Liver (tissue), 9 donors: ENCODE measurements around the gene SCN4A. TPM values are rescaled to one million over a fixed set of nuclear protein-coding genes. Genes with fewer than 3 reads are reported as not detected.

Source experiments
- DNase-seq: peaks from one replicate; pipeline ENCODE4 v3.0.0-alpha.2; 2017; ENCODE audit warnings: low spot score
- H3K27ac ChIP-seq, 2 donors: one replicate each; pipeline ENCODE4 v1.7.0; 2013; ENCODE audit warnings: inconsistent platforms in 2 of 2, low read length in 2 of 2, control low read depth in 1 of 2, low read depth in 1 of 2, mild to moderate bottlenecking in 1 of 2
- H3K27me3 ChIP-seq, 4 donors: one replicate each; pipeline versions ENCODE4 v1.6.1 to v1.7.0; 2013; ENCODE audit warnings: low read length in 3 of 4, inconsistent platforms in 1 of 4, mild to moderate bottlenecking in 1 of 4, moderate library complexity in 1 of 4; ENCODE audit not compliant: control insufficient read depth in 4 of 4, insufficient read depth in 4 of 4
- H3K36me3 ChIP-seq, 4 donors: one replicate each; pipeline versions ENCODE4 v1.6.1 to v1.7.0; 2013; ENCODE audit warnings: low read length in 3 of 4, mild to moderate bottlenecking in 3 of 4, low read depth in 1 of 4, moderate library complexity in 1 of 4; ENCODE audit not compliant: control insufficient read depth in 4 of 4, insufficient read depth in 3 of 4
- H3K4me1 ChIP-seq, 4 donors: one replicate each; pipeline versions ENCODE4 v1.6.1 to v1.7.0; 2013; ENCODE audit warnings: low read length in 3 of 4, mild to moderate bottlenecking in 3 of 4, moderate library complexity in 1 of 4; ENCODE audit not compliant: control insufficient read depth in 4 of 4, insufficient read depth in 4 of 4
- H3K4me3 ChIP-seq, 3 donors: one replicate each; pipeline versions ENCODE4 v1.6.1 to v1.7.0; 2013; ENCODE audit warnings: low read length in 3 of 3, control low read depth in 1 of 3, low read depth in 1 of 3, mild to moderate bottlenecking in 1 of 3
- H3K9ac ChIP-seq, 2 donors: one replicate each; pipeline ENCODE4 v1.7.0; 2013; ENCODE audit warnings: low read length in 2 of 2, mild to moderate bottlenecking in 2 of 2, moderate library complexity in 2 of 2, control low read depth in 1 of 2, low read depth in 1 of 2
- H3K9me3 ChIP-seq, 4 donors: one replicate each; pipeline versions ENCODE4 v1.6.1 to v1.7.0; 2013; ENCODE audit warnings: low read length in 3 of 4; ENCODE audit not compliant: control insufficient read depth in 4 of 4
- ATF3 ChIP-seq: IDR thresholded peaks from 2 replicates; pipeline ENCODE4 v1.6.1; 2016; ENCODE audit warnings: antibody characterized with exemption
- CTCF ChIP-seq: fragments of 150-350 bp; IDR thresholded peaks from 2 replicates; pipeline ENCODE4 v1.5.1; 2017; ENCODE audit warnings: improper control_type of control experiment, low read depth, low read length; ENCODE audit not compliant: missing input control
- EGR1 ChIP-seq, 2 donors: IDR thresholded peaks; 2 replicates each; pipeline ENCODE4 v1.6.1; 2016 to 2018; ENCODE audit warnings: antibody characterized with exemption in 2 of 2, low read depth in 2 of 2
- FOXA1 ChIP-seq: IDR thresholded peaks from 2 replicates; pipeline ENCODE4 v1.6.1; 2016; ENCODE audit warnings: antibody characterized with exemption
- FOXA2 ChIP-seq: IDR thresholded peaks from 2 replicates; pipeline ENCODE4 v1.6.1; 2016; ENCODE audit warnings: antibody characterized with exemption
- GABPA ChIP-seq, 2 donors: IDR thresholded peaks in 1 of 2; conservative IDR thresholded peaks in 1 of 2; 2 replicates each; pipeline ENCODE4 v1.6.1; 2016; ENCODE audit warnings: antibody characterized with exemption in 2 of 2, mild to moderate bottlenecking in 1 of 2, moderate library complexity in 1 of 2
- HNF4A ChIP-seq, 2 donors: conservative IDR thresholded peaks; 2 replicates each; pipeline ENCODE4 v1.6.1; 2016; ENCODE audit warnings: antibody characterized with exemption in 2 of 2, mild to moderate bottlenecking in 2 of 2
- JUND ChIP-seq, 2 donors: IDR thresholded peaks; 2 replicates each; pipeline ENCODE4 v1.6.1; 2016; ENCODE audit warnings: antibody characterized with exemption in 2 of 2
- MAX ChIP-seq: IDR thresholded peaks from 2 replicates; pipeline ENCODE4 v1.6.1; 2016; ENCODE audit warnings: antibody characterized with exemption
- NR2F2 ChIP-seq: IDR thresholded peaks from 2 replicates; pipeline ENCODE4 v1.6.1; 2016; ENCODE audit warnings: antibody characterized with exemption
- RAD21 ChIP-seq, 2 donors: IDR thresholded peaks; 2 replicates each; pipeline ENCODE4 v1.6.1; 2016; ENCODE audit warnings: antibody characterized with exemption in 2 of 2, mild to moderate bottlenecking in 2 of 2
- REST ChIP-seq: IDR thresholded peaks from 2 replicates; pipeline ENCODE4 v1.6.1; 2016; ENCODE audit warnings: antibody characterized with exemption, mild to moderate bottlenecking
- RXRA ChIP-seq, 2 donors: IDR thresholded peaks; 2 replicates each; pipeline ENCODE4 v1.6.1; 2017 to 2018; ENCODE audit warnings: antibody characterized with exemption in 2 of 2, mild to moderate bottlenecking in 1 of 2
- SP1 ChIP-seq: IDR thresholded peaks from 2 replicates; pipeline ENCODE4 v1.6.1; 2018; ENCODE audit warnings: antibody characterized with exemption, mild to moderate bottlenecking
- TAF1 ChIP-seq: conservative IDR thresholded peaks from 2 replicates; pipeline ENCODE4 v1.6.1; 2016; ENCODE audit warnings: antibody characterized with exemption, mild to moderate bottlenecking
- YY1 ChIP-seq: IDR thresholded peaks from 2 replicates; pipeline ENCODE4 v1.6.1; 2016; ENCODE audit warnings: antibody characterized with exemption, mild to moderate bottlenecking
- ZBTB33 ChIP-seq: IDR thresholded peaks from 2 replicates; pipeline ENCODE4 v1.6.1; 2016; ENCODE audit warnings: antibody characterized with exemption
- WGBS: extraction: QIAGEN DNeasy Blood & Tissue Kit; methylation state at CpG from one replicate; pipeline ENCODE4 v1.1.7; 2013; 5-methylcytosine and 5-hydroxymethylcytosine counted together
- polyA plus RNA-seq, 2 donors: library from polyadenylated mRNA; stranded (reverse) in 1 of 2; unstranded in 1 of 2; fragments of 200-250 nt in 1 of 2; fragments of >200 nt in 1 of 2; fragmentation: Nextera tagmentation in 1 of 2; extraction: Ambion mirVana in 1 of 2; gene quantifications; one replicate each; pipeline versions ENCODE4 v1.2.1 to v1.2.3, GENCODE V29; 2013 to 2015
- total RNA-seq, 2 donors: library from RNA; depleted of rRNA; stranded (reverse); fragments of >200 nt; gene quantifications; one replicate each; pipeline ENCODE4 v1.2.3, GENCODE V29; 2014
- donor health status: healthy.
- donor health status: healthy.
- donor health status: healthy.
- donor health status: healthy.
- donor health status: healthy.

Gene SCN4A
- total and polyA plus RNA-seq, 4 donors = 0.04 to 1.3 (median 0.43) TPM

GRCh38 chr17:63969278-63969677 lies 3.4 kb downstream of the SCN4A start:
- 78% methylated on average over 10 of the region's 10 CpGs for WGBS
- H3K27me3 ChIP-seq = no peaks in the 10 kb centered on the region
- no peak overlapping the region for H3K4me3 ChIP-seq
- H3K9ac ChIP-seq = no peak overlapping the region
- no peaks in the 10 kb centered on the region for H3K4me1 ChIP-seq
- no peaks in the 10 kb centered on the region for H3K36me3 ChIP-seq
- no peaks in the 10 kb centered on the region for H3K9me3 ChIP-seq
- no peak for DNase-seq
- H3K27ac ChIP-seq = no peak overlapping the region
- no peak for TF ChIP-seq JUND (IDR thresholded peaks at IDR 0.05)
- TF ChIP-seq SP1 = no peak
- no peak for TF ChIP-seq EGR1 (IDR thresholded peaks at IDR 0.05; ENCODE audit: low read depth in 2 of 2)
- no peak for TF ChIP-seq HNF4A (conservative IDR thresholded peaks at IDR 0.05)
- no peak for TF ChIP-seq FOXA2
- no peak for TF ChIP-seq ATF3
- no peak for TF ChIP-seq RAD21 (IDR thresholded peaks at IDR 0.05)
- TF ChIP-seq ZBTB33 = no peak
- TF ChIP-seq YY1 = no peak
- TF ChIP-seq GABPA (IDR thresholded peaks at IDR 0.05 in 1 of 2, conservative IDR thresholded peaks at IDR 0.05 in 1 of 2) = no peak
- TF ChIP-seq RXRA (IDR thresholded peaks at IDR 0.05) = no peak
- TF ChIP-seq MAX = no peak

GRCh38 chr17:63967953-63968352 lies 4.8 kb downstream of the SCN4A start:
- no peak overlapping the region for H3K9ac ChIP-seq
- no peaks in the 10 kb centered on the region for H3K27me3 ChIP-seq
- H3K27ac ChIP-seq = no peak overlapping the region
- H3K9me3 ChIP-seq = no peaks in the 10 kb centered on the region
- 87% methylated on average over 19 of the region's 19 CpGs for WGBS
- TF ChIP-seq NR2F2 (no peak), HNF4A (conservative IDR thresholded peaks at IDR 0.05) (no peak), CTCF (no peak), RXRA (IDR thresholded peaks at IDR 0.05) (no peak), ATF3 (no peak), EGR1 (IDR thresholded peaks at IDR 0.05; ENCODE audit: low read depth in 2 of 2) (no peak), MAX (no peak), TAF1 (no peak), REST (no peak), SP1 (no peak), GABPA (IDR thresholded peaks at IDR 0.05 in 1 of 2, conservative IDR thresholded peaks at IDR 0.05 in 1 of 2) (no peak), JUND (IDR thresholded peaks at IDR 0.05) (no peak), RAD21 (IDR thresholded peaks at IDR 0.05) (no peak), FOXA1 (no peak)
- H3K36me3 ChIP-seq = no peaks in the 10 kb centered on the region
- H3K4me3 ChIP-seq = no peak overlapping the region
- no peak for DNase-seq
- peaks cover 0 to under 1% (median 0%) of the 10 kb centered on the region in 4 donors for H3K4me1 ChIP-seq
